PFSK-1 (cell line): ENCODE data around the gene PNRC1.

Experiments
- POLR2AphosphoS5 ChIP-seq: IDR thresholded peaks from 2 replicates; pipeline ENCODE4 v1.6.1; 2012; ENCODE audit warnings: low read depth, mild to moderate bottlenecking, control low read depth, low read length, moderate library complexity
- REST ChIP-seq, 2 experiments: IDR thresholded peaks; 2 replicates each; pipeline versions ENCODE4 v1.6.1 to v1.8.0; 2011 to 2012; ENCODE audit warnings: low read depth in 2 of 2, low read length in 2 of 2, control low read depth in 1 of 2, inconsistent platforms in 1 of 2, mild to moderate bottlenecking in 1 of 2, moderate library complexity in 1 of 2; ENCODE audit not compliant: insufficient read depth in 1 of 2
- SIN3A ChIP-seq: IDR thresholded peaks from 2 replicates; pipeline ENCODE4 v1.6.1; 2012; ENCODE audit warnings: mild to moderate bottlenecking, low read length, moderate library complexity, borderline replicate concordance; ENCODE audit not compliant: insufficient read depth

GRCh38 chr6:89032599-89032998 lies 48.0 kb upstream of the PNRC1 start:
- no peak for TF ChIP-seq POLR2AphosphoS5
- TF ChIP-seq REST (IDR thresholded peaks at IDR 0.05; ENCODE audit: insufficient read depth in 1 of 2, low read depth in 2 of 2, low read length in 2 of 2) = no peak
- TF ChIP-seq SIN3A = no peak
